Hematopoietic multipotent progenitor cell treated with erythropoietin and hydrocortisone succinate and interleukin-3 and kit ligand, for 8 days (in vitro differentiated cells): ENCODE results near the gene ITGBL1.
A peak's percentile ranks its signal among the peaks of the same experiment; 100 is the strongest.

ENCODE experiments used
- DNase-seq: peaks from one replicate; pipeline ENCODE4 v3.0.0-alpha.2; 2015

ITGBL1 gene

GRCh38 chr13:101706651-101707050, 254.2 kb downstream of the ITGBL1 start:
- DNase-seq = peak; percentile 24

- no peak for DNase-seq
These were observed 255.2 kb downstream of the ITGBL1 start for GRCh38 chr13:101707659-101708058.

GRCh38 chr13:101708115-101708514, 255.6 kb downstream of the ITGBL1 start:
- no peak for DNase-seq

- DNase-seq = no peak
These were observed 257.5 kb downstream of the ITGBL1 start for GRCh38 chr13:101709952-101710351.

- DNase-seq = no peak
These were observed 259.0 kb downstream of the ITGBL1 start for GRCh38 chr13:101711307-101712025.

- DNase-seq = no peak
These were observed 259.5 kb downstream of the ITGBL1 start for GRCh38 chr13:101712026-101712348.

GRCh38 chr13:101714195-101714594, 261.7 kb downstream of the ITGBL1 start:
- DNase-seq = no peak

GRCh38 chr13:101717353-101717752, 264.9 kb downstream of the ITGBL1 start:
- no peak for DNase-seq

GRCh38 chr13:101718496-101718895, 266.0 kb downstream of the ITGBL1 start:
- no peak for DNase-seq

- DNase-seq = no peak
These were observed 274.2 kb downstream of the ITGBL1 start for GRCh38 chr13:101726681-101727080.

- DNase-seq = no peak
These were observed 274.6 kb downstream of the ITGBL1 start for GRCh38 chr13:101727118-101727517.

- no peak for DNase-seq
These were observed 275.5 kb downstream of the ITGBL1 start for GRCh38 chr13:101728021-101728420.

GRCh38 chr13:101728615-101729014, 276.1 kb downstream of the ITGBL1 start:
- DNase-seq = no peak

- no peak for DNase-seq
These were observed 278.0 kb downstream of the ITGBL1 start for GRCh38 chr13:101730420-101731000.

- no peak for DNase-seq
These were observed 284.1 kb downstream of the ITGBL1 start for GRCh38 chr13:101736566-101736965.

- DNase-seq = no peak
These were observed 285.9 kb downstream of the ITGBL1 start for GRCh38 chr13:101738336-101738735.

- no peak for DNase-seq
These were observed 287.1 kb downstream of the ITGBL1 start for GRCh38 chr13:101739382-101740178.

- DNase-seq = no peak
These were observed 294.0 kb downstream of the ITGBL1 start for GRCh38 chr13:101746513-101746912.

- no peak for DNase-seq
These were observed 294.6 kb downstream of the ITGBL1 start for GRCh38 chr13:101747039-101747438.

- DNase-seq = no peak
These were observed 297.1 kb downstream of the ITGBL1 start for GRCh38 chr13:101749584-101749983.

GRCh38 chr13:101751488-101751887, 299.0 kb downstream of the ITGBL1 start:
- DNase-seq = peak; percentile 21

- no peak for DNase-seq
These were observed 300.0 kb downstream of the ITGBL1 start for GRCh38 chr13:101752432-101752831.

GRCh38 chr13:101755228-101755887, 302.9 kb downstream of the ITGBL1 start:
- DNase-seq = peak; percentile 6
